Non-pigmented ciliary epithelial cell (primary cell): ENCODE results near the gene SLC18B1.

Source experiments
- DNase-seq: peaks from one replicate; pipeline ENCODE4 v3.0.0-alpha.2; 2010; ENCODE audit warnings: low read depth

The SLC18B1 gene

DNA sequence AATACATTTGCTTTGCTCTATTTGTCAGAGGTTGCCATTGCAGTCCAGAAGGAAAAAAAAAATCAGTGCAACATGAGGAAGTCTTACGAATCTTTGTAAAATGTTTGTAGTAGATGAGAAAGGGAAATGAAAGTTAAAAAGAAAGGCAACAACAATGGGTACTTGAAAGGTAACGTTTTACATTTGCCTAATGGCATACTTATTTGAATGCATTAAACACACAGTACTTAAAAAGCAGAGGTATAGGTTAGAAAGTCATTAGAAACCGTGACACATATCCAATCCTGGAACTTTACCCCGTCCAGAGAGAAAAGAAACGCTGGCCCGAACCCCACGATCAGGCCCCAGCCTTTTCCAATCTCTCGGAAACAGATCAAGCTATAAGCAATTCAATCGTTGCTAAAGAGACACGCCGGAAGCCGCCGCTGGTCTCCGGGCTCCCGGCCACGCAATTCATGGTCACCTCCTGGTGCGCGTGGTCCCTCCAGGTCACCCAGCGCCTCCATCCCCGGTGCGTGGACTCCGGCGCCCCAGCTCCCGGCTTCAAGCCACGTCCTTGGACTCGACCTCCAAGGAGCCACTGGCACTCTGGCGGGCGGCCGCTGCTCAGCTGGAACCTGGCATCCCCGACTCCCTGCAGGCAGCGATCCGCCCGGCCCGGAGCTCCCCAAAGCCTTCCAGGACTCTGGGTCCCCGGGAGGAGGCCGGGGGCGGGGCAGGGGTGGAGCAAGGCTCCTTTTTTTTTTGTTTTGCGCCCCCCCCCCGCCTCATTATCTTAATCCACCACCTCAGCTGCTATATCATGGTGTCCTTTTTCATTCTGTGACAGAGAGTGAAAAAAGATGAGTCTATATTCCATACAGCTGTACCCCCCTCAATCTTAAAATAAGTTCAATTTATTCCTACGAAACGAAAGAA, at the start of gene SLC18B1:
TSS of gene SLC18B1 (minus strand) at position 687 of the 918 bp plus-strand sequence. CDS start at position 506, 181 bp downstream.
- no peak for DNase-seq

DNA sequence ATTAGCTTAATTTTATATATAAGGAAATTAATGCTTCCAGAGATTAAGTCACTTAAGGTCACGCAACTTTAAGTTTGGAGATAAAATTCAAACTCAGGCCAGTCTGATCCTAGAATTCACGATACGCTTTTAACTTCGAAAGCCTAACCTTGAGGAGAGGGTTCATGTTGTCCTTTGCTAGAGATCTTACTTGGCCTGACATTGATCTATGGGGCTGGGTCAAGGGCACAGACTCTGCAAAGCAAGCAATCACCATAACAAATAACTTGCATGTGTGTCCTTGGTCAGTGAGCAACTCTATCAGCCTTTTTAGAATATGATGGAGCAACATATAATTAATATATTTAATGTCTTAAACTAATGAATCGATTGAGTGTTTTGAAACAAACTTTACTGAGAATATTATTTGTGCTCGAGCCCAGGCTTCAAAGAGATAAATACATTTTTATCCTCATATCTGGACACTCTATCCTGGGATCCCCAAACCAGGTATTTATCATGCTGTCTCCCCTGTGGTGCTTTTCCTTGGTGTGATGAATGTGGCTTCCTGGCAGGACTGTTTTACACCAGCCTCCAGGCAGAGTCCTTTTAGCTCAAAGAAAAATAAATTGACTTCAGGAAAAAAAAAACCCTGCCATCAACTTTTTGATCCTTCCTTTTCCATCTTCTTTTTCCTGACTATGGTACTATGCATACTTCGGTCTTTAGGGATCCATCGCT, 45.0 kb upstream of the SLC18B1 start:
- DNase-seq, result no peak

GRCh38 chr6:132841966-132842365, 43.5 kb upstream of the SLC18B1 start:
- no peak for DNase-seq

- no peak for DNase-seq
Measured at GRCh38 chr6:132832891-132833290, 34.5 kb upstream of the SLC18B1 start.

DNA sequence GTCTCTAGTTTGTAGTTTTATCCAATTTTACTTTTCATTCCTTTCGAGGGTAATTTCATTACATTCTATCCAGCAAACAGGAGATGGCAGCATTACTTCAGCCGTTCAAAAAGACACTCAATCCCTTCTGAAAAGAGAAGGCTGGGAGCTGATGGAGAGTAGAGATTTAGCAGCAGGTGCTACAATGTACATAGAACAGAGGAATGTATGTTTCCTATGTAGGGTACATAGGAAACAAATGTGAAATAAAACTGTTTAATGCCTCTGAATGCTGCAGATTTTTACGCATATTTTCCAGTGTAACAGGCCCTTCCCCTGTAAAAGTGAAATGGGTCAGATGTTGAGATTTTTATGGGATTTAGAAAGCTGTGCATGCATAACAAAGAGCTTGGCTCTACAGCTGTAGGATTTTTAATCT, 31.9 kb upstream of the SLC18B1 start:
- no peak for DNase-seq

GRCh38 chr6:132820629-132821381, 22.4 kb upstream of the SLC18B1 start:
- DNase-seq, result no peak

- no peak for DNase-seq
Measured at GRCh38 chr6:132819405-132820161, 21.1 kb upstream of the SLC18B1 start.

GRCh38 chr6:132818404-132819359, 20.2 kb upstream of the SLC18B1 start:
- DNase-seq, result no peak

DNA sequence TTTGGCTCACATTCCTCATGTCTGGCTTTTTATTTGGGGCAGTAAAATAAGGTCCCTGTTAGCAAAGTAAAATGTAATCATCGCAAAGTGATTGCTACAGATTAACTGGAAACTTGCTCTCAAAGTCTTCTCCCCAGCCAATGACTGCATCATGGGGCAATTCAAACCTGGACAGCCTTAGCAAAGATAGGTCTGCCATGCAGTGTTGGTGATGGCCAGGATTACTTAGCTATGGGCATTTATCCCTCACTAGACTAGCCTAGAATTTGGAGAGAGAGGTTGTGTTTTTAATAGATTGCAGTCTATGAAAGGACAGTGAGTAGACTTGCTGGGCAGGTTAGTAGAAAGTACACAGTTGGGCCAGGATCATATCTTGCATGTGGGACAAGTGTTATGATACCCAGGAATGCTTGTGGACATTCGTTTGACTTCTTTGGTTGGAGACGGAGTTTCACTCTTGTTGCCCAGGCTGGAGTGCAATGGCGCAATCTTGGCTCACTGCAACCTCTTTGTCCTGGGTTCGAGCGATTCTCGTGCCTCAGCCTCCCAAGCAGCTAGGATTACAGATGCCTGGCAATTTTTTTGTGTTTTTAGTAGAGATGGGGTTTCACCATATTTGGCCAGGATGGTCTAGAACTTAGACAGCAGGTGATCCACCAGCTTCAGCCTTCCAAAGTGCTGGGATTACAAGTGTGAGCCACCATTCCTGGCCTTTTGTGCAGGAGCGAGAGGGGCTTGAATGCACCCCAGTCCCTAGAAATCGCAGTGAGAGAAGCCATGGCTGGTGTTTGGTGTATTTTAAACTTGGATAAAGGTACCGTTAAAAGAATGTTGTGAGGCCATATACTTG, 19.3 kb upstream of the SLC18B1 start:
- no peak for DNase-seq

- DNase-seq, result no peak
Measured at GRCh38 chr6:132816660-132817059, 18.2 kb upstream of the SLC18B1 start.

DNA sequence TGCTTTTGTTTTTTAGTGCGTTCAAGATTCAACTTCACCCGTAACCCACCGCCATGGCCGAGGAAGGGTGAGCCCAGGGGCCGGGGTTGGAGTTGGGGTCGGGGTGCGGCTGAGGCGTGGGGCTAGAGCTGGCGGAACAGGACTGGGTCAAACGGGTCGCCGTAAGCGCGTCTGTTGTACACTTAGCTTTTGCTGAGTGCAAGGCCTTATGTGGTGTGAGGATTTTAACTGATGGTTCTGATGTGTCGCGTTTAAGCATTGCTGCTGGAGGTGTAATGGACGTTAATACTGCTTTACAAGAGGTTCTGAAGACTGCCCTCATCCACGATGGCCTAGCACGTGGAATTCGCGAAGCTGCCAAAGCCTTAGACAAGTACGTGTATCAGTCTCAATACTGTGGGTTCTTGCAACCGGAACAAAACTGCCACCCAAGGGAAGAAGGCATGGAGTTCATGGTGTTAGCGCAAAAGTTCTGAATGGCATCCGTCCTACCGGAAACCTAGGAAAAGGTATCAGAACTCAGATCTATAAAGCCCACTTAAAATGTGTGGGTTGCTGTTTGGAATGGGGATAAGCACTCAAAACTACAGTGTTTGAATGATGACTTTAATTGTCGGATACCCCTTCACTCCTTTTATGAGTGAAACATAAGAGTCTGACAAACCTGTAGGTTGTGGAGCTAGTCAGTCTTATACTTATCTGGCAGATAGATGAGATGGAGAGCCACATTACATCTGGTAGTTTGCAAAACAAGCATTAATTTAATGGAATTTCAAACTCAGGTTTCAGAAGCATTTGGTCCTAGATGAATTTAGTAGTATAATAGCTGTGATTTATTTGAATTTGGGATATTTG, 16.5 kb upstream of the SLC18B1 start:
- no peak for DNase-seq

- DNase-seq, result no peak
Measured at GRCh38 chr6:132813173-132813856, 14.9 kb upstream of the SLC18B1 start.

GRCh38 chr6:132812756-132813172, 14.3 kb upstream of the SLC18B1 start:
- DNase-seq, result no peak

- no peak for DNase-seq
Measured at GRCh38 chr6:132812255-132812732, 13.9 kb upstream of the SLC18B1 start.

- DNase-seq, result no peak
Measured at GRCh38 chr6:132811276-132811675, 12.8 kb upstream of the SLC18B1 start.

DNA sequence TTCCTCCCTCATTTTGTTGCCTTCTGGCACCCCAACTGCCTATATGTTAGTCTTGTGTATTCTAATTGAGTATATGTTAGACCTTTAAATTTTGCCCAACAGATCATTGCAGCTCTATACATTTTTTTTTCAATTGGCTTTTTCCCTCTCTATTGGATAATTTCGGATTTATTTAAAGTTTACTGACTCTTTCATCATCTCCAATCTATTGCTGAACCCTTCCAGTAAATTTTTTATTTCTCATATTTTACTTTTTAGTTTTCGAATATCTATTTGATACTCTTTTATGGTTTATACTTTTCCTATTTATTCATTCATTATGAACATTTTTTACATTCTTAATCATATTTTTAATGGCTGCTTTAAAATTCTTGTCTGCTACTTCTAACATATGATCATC, 7.1 kb upstream of the SLC18B1 start:
- no peak for DNase-seq

DNA sequence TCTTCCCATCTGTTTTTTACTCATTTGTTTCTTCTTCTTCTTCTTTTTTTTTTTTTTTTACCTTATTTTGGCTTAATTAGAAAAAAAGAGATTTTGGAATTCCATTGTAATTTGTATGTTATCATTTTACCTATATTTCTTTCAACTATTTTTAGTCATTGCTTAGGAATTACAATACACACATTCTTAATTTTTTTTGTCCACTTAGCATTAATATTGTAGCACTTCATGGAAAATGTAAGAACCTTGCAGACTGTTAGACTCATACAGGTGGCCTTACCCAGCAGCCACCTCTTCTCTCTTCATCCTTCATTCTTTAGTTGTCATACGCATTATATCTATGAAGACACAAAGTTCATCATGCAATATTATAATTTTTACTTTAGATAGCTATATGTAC, 5.8 kb upstream of the SLC18B1 start:
- no peak for DNase-seq

- no peak for DNase-seq
Measured at GRCh38 chr6:132800656-132801055, 2.2 kb upstream of the SLC18B1 start.
